Measurements from ENCODE around the gene SLC14A1.

SLC14A1 gene

GRCh38 chr18:45723567-45724355, at the start of gene SLC14A1:
SLC14A1 (plus strand) TSS chr18:45724181; CDS start chr18:45730321, 6,140 bp downstream.
- DNase-seq: no peak

- DNase-seq: no peak
These were observed 46.6 kb upstream of the SLC14A1 start for GRCh38 chr18:45677276-45677807.

GRCh38 chr18:45678441-45678840, 45.5 kb upstream of the SLC14A1 start:
- DNase-seq: no peak

- DNase-seq: no peak
These were observed 45.1 kb upstream of the SLC14A1 start for GRCh38 chr18:45678850-45679249.

GRCh38 chr18:45680066-45680690, 43.8 kb upstream of the SLC14A1 start:
- DNase-seq: no peak

DNA sequence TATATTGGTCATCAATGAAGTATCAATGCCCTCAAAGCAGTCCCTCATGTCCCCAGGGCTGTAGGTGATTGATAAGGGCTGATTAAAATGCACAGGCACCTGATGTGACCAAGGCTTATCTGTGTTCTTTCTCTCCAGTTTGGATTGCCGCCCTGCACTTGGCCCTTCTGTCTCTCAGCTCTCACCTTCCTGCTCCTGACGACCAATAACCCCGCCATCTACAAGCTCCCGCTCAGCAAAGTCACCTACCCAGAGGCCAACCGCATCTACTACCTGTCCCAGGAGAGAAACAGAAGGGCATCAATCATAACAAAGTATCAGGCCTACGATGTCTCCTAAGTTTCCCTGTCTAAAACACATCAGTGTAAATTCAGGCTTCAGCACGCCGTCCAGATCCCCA, 41.8 kb upstream of the SLC14A1 start:
- no peak for DNase-seq

- peak; percentile 38 for DNase-seq
These were observed 39.5 kb upstream of the SLC14A1 start for GRCh38 chr18:45684341-45685115.

- DNase-seq: no peak
These were observed 36.9 kb upstream of the SLC14A1 start for GRCh38 chr18:45686891-45687611.

DNA sequence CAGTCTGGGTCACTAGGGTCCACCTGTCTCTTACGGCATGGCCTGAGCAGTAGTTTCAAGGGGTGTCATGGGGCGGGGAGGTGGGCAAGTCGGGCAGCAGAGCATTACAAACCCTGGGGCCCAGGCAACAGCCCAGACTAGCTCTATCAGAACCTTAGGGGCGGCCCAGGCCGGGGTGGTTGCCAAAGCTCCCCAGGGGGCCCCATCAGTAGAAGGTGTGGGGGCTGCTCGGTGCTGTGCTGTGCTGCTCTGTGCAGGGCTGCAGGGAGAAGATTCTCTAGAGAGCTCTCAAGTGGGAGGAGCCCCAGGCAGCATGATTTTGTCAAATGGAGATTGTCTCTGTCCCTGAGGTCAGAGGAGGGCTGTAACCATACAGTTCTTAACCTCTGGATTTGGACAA, 36.4 kb upstream of the SLC14A1 start:
- no peak for DNase-seq

DNA sequence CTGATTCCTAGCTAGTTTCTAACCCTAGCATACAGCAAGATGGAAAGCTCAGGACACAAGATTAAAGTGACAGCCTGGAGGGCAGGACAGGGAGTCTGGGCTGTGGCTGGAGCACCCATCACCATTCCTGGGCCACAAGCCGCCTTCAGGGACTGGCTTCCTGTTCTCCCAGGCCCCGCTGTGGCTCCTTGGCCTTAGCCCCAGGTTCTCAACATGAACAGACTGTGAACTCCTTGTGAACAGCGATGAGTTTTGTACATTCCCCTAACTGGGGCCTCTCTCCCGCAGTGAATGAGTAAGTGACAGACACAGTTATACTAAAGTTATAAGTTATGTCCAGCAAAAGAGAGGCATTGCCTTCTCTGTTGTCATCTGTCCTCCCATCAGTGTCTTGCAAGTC, 35.9 kb upstream of the SLC14A1 start:
- peak; percentile 48 for DNase-seq

DNA sequence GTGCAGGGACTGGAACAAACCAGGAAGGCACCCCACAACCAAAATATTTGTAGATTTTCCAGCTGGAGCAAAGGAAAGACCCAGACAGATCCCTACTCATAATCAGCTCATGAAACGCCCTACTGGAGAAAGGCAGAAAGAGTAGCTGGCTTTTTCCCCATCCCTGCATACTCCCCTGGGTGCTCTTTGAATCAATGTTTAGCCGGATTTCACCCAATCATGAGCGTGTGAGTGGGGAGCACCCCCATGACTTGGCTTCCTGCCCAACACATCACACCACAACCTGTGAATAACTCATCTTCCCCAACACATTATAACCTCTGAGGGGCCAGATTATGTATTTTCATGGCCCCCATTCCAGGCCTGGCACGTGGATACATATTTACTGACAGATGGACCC, 35.1 kb upstream of the SLC14A1 start:
- peak; percentile 47 for DNase-seq

DNA sequence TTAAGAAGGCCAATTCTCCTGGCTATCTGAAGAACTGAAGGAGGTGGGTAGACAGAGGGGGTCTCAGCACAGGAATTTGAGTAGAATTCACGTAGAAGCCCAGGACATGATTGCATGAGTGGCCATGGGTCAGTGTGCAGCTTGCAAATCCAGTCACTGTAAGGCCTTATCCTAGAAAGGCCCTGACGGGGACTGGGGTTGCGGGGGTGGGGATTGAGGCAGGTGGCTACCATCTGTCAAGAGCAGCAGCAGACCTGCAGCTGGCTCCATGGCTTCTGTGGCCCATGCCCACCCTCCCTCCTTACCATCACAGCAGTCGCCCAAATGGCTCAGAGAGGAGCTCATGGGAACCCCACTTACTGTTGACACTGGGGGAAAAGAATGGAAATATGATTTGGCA, 34.6 kb upstream of the SLC14A1 start:
- no peak for DNase-seq

- DNase-seq: peak; percentile 81
These were observed 32.8 kb upstream of the SLC14A1 start for GRCh38 chr18:45690975-45691815.

DNA sequence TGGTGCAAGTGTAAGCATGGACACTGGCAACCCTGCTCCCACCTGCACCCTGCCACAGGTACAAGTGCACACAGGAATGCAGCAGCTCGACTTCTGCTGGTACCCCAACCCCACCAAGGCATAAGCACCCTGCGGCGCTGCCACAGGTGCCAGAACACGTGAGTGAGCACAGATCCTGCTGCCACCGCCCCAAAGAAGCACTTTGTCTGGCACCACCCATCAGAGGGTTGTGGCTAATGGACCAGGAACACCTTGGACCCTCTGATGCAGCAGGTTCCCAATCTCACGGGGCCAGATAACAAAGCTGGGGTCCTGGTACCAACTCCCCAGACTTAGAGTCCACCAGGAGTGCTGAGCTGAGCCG, 32.2 kb upstream of the SLC14A1 start:
- no peak for DNase-seq

DNA sequence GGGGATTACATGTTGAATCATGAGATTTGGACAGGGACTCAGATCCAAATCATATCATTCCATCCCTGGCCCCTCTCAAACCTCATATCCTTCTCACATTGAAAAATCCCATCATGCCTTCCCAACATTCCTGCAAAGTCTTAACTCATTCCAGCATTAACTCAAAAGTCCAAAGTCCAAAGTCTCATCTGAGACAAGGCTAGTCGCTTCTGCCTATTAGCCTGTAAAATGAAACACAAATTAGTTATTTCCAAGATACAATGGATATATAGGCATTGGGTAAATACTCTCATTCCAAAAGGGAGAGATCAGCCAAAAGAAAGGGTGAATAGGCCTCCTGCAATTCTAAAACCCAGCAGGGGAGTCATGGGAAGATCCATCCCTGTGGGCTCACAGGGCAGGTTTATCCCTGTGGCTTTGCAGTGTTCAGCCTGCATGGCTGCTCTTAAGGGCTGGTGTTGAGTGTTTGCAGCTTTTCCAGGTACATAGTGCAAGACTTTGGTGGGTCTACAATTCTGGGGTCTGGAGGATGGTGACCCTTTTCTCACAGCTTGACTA, 21.2 kb upstream of the SLC14A1 start:
- DNase-seq: no peak

- no peak for DNase-seq
These were observed 15.2 kb upstream of the SLC14A1 start for GRCh38 chr18:45708831-45709230.

- DNase-seq: no peak
These were observed 11.9 kb upstream of the SLC14A1 start for GRCh38 chr18:45712061-45712460.

GRCh38 chr18:45713239-45713638, 10.7 kb upstream of the SLC14A1 start:
- peak; percentile 12 for DNase-seq

GRCh38 chr18:45715212-45715780, 8.7 kb upstream of the SLC14A1 start:
- no peak for DNase-seq

- peak; percentile 40 for DNase-seq
These were observed 4.9 kb upstream of the SLC14A1 start for GRCh38 chr18:45719106-45719505.

DNA sequence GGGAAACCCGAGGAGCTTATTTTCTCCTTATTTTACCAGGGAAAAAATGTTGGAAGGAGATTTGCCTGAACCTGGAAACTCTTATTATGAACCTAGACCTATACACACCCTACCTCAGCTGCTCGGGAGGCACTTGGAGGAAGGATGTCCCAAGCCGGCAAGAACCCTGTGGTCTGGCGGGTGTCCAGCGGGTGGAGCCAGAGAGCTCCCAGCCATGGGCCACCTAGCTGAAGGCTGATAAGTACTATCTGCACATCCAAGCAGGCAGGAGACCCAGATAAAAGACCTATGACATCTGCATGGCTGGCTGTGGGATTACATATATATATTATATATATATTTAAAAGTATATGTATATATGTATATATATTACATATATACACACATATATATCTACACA, 1.1 kb upstream of the SLC14A1 start:
- DNase-seq: peak; percentile 72

Measured in fibroblast of upper back skin (primary cell).